SK-N-MC (cell line): ENCODE measurements around the gene PDIA6.

Experiments used
- EZH2 ChIP-seq: fragments of 200-600 bp; sonication (generic); IDR thresholded peaks from one replicate; pipeline ENCODE4 v1.6.1; 2017; ENCODE audit warnings: antibody characterized with exemption
- FOXP2 ChIP-seq: optimal IDR thresholded peaks from 2 replicates; pipeline ENCODE3; 2011; ENCODE audit warnings: mild to moderate bottlenecking, moderate library complexity; ENCODE audit not compliant: insufficient read depth; ENCODE audit errors: extremely low read length, control extremely low read depth
- POLR2AphosphoS5 ChIP-seq: IDR thresholded peaks from 2 replicates; pipeline ENCODE4 v1.6.1; 2012; ENCODE audit warnings: mild to moderate bottlenecking, low read depth, low read length, borderline replicate concordance

- TF ChIP-seq EZH2 (no peak), POLR2AphosphoS5 (no peak), FOXP2 (no peak)
These were observed 59.4 kb downstream of the PDIA6 start for GRCh38 chr2:10753156-10753555.
